ENCODE data around the gene DDIT3. TPM values are rescaled to one million over a fixed set of nuclear protein-coding genes. Genes with fewer than 3 reads are reported as not detected.

Gene DDIT3
- total and polyA plus RNA-seq, 2 of the 13 experiments (the other 11 are each of a cell fraction or from before 2014, with no cell fraction given), result 27.5 to 48.7 TPM

DNA sequence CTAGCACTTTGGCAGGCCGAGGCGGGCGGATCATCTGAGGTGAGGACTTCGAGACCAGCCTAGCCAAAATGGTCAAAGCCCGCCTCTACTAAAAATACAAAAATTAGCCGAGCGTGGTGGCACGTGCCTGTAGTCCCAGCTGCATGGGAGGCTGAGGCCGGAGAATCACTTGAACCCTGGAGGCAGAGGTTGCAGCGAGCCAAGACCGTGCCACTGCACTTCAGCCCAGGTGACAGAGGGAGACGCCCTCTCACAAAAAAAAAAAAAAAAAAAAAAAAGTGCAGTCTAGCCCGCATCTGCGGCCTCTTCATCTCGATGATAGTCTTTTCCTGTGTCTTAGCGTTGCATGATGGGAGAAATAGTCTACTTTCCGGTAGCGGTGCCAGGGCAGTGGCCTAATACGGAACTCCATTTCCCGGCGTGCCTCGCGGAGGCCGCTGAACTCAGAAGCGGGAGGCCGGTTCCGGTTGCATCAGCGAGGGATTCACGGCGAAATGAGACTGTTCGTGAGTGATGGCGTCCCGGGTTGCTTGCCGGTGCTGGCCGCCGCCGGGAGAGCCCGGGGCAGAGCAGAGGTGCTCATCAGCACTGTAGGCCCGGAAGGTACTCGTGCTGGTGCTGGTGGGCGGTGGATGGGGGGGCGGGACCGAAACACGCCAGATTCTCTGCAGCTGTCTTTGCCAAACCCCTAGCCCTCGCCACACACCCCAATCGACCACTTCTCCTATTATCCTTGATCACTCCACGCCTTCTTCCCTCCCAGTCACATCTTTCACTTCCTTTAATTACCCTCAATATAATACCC, 32.5 kb downstream of the DDIT3 start, which contains the start of gene MARS1 (continued):
- TF ChIP-seq, protein P1, sequence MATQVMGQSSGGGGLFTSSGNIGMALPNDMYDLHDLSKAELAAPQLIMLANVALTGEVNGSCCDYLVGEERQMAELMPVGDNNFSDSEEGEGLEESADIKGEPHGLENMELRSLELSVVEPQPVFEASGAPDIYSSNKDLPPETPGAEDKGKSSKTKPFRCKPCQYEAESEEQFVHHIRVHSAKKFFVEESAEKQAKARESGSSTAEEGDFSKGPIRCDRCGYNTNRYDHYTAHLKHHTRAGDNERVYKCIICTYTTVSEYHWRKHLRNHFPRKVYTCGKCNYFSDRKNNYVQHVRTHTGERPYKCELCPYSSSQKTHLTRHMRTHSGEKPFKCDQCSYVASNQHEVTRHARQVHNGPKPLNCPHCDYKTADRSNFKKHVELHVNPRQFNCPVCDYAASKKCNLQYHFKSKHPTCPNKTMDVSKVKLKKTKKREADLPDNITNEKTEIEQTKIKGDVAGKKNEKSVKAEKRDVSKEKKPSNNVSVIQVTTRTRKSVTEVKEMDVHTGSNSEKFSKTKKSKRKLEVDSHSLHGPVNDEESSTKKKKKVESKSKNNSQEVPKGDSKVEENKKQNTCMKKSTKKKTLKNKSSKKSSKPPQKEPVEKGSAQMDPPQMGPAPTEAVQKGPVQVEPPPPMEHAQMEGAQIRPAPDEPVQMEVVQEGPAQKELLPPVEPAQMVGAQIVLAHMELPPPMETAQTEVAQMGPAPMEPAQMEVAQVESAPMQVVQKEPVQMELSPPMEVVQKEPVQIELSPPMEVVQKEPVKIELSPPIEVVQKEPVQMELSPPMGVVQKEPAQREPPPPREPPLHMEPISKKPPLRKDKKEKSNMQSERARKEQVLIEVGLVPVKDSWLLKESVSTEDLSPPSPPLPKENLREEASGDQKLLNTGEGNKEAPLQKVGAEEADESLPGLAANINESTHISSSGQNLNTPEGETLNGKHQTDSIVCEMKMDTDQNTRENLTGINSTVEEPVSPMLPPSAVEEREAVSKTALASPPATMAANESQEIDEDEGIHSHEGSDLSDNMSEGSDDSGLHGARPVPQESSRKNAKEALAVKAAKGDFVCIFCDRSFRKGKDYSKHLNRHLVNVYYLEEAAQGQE (IDR thresholded peaks at IDR 0.05; ENCODE audit: borderline replicate concordance in 1 of 2, low read depth in 1 of 2, low read length in 2 of 2), result no peak
- 0 out of 2 replicates have a peak, but pooled peaks have one; percentile 19 for TF ChIP-seq RARA (CRISPR knock-in tag; IDR thresholded peaks at IDR 0.05)
- no peak for TF ChIP-seq NFRKB (IDR thresholded peaks at IDR 0.05)
- no peak for TF ChIP-seq PRPF4 (IDR thresholded peaks at IDR 0.05; ENCODE audit: low read depth, low read length, poor library complexity, severe bottlenecking)
- TF ChIP-seq, protein P2, sequence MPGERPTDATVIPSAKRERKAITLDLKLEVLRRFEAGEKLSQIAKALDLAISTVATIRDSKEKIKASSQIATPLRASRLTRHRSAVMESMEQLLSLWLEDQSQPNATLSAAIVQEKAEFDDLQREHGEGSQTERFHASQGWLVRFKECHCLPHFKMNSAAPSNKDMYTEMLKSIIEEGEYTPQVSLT (CRISPR knock-in tag; IDR thresholded peaks at IDR 0.05; ENCODE audit: borderline replicate concordance, low read depth), result no peak
- TF ChIP-seq RXRA (CRISPR knock-in tag; IDR thresholded peaks at IDR 0.05), result peak; percentile 36; the same call in 1 of the 2 replicates
- TF ChIP-seq RNF2 (conservative IDR thresholded peaks at IDR 0.05; ENCODE audit: low read depth), result no peak
- no peak for TF ChIP-seq ZNF883 (CRISPR knock-in tag; IDR thresholded peaks at IDR 0.05; ENCODE audit: not compliant biosample characterization)
- no peak for TF ChIP-seq ZSCAN25 (CRISPR knock-in tag; IDR thresholded peaks at IDR 0.05)
- TF ChIP-seq THAP11 (CRISPR knock-in tag; IDR thresholded peaks at IDR 0.05), result peak; percentile 98
- no peak for TF ChIP-seq ZNF572 (CRISPR knock-in tag; IDR thresholded peaks at IDR 0.05)
- TF ChIP-seq EHMT2 (IDR thresholded peaks at IDR 0.05; ENCODE audit: borderline replicate concordance, low read depth, low read length), result no peak
- no peak for TF ChIP-seq ZNF367 (CRISPR knock-in tag; IDR thresholded peaks at IDR 0.05; ENCODE audit: borderline replicate concordance)
- no peak for TF ChIP-seq REXO4 (CRISPR knock-in tag; IDR thresholded peaks at IDR 0.05; ENCODE audit: borderline replicate concordance)
- TF ChIP-seq, protein P3, sequence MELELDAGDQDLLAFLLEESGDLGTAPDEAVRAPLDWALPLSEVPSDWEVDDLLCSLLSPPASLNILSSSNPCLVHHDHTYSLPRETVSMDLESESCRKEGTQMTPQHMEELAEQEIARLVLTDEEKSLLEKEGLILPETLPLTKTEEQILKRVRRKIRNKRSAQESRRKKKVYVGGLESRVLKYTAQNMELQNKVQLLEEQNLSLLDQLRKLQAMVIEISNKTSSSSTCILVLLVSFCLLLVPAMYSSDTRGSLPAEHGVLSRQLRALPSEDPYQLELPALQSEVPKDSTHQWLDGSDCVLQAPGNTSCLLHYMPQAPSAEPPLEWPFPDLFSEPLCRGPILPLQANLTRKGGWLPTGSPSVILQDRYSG (CRISPR knock-in tag; IDR thresholded peaks at IDR 0.05), result no peak
- TF ChIP-seq PHF21A (CRISPR knock-in tag; IDR thresholded peaks at IDR 0.05), result peak; percentile 65; the same call in 1 of the 2 replicates
- TF ChIP-seq TGIF2 (CRISPR knock-in tag; IDR thresholded peaks at IDR 0.05), result 0 out of 2 replicates have a peak, but pooled peaks have one; percentile 21
- TF ChIP-seq SIX1 (CRISPR knock-in tag; IDR thresholded peaks at IDR 0.05; ENCODE audit: borderline replicate concordance), result 0 out of 2 replicates have a peak, but pooled peaks have one; percentile 24
- TF ChIP-seq SNRNP70 (IDR thresholded peaks at IDR 0.05; ENCODE audit: low read depth, low read length), result no peak
- TF ChIP-seq MTA3 (CRISPR knock-in tag; IDR thresholded peaks at IDR 0.05), result no peak
- TF ChIP-seq ZNF329 (CRISPR knock-in tag; IDR thresholded peaks at IDR 0.05; ENCODE audit: low read depth), result no peak
- TF ChIP-seq FOXK1 (CRISPR knock-in tag; IDR thresholded peaks at IDR 0.05; ENCODE audit: borderline replicate concordance, low read depth), result peak; percentile 63; the same call in 1 of the 2 replicates
- no peak for TF ChIP-seq HMGA1 (CRISPR knock-in tag; conservative IDR thresholded peaks at IDR 0.05)
- TF ChIP-seq KDM3A (CRISPR knock-in tag; IDR thresholded peaks at IDR 0.05; ENCODE audit: low read depth), result 0 out of 2 replicates have a peak, but pooled peaks have one; percentile 24
- TF ChIP-seq, protein P4, sequence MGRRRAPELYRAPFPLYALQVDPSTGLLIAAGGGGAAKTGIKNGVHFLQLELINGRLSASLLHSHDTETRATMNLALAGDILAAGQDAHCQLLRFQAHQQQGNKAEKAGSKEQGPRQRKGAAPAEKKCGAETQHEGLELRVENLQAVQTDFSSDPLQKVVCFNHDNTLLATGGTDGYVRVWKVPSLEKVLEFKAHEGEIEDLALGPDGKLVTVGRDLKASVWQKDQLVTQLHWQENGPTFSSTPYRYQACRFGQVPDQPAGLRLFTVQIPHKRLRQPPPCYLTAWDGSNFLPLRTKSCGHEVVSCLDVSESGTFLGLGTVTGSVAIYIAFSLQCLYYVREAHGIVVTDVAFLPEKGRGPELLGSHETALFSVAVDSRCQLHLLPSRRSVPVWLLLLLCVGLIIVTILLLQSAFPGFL (CRISPR knock-in tag; IDR thresholded peaks at IDR 0.05), result no peak

Data from HepG2 (cell line).